ENCODE measurements around the gene PLCE1. TPM values are rescaled to one million over a fixed set of nuclear protein-coding genes. Genes with fewer than 3 reads are reported as not detected.
A peak's percentile ranks its signal among the peaks of the same experiment; 100 is the strongest.

The PLCE1 gene
- total and polyA plus RNA-seq, 2 of the 4 experiments (the other 2 are of a cell fraction) = 2.2 to 4.5 TPM

DNA sequence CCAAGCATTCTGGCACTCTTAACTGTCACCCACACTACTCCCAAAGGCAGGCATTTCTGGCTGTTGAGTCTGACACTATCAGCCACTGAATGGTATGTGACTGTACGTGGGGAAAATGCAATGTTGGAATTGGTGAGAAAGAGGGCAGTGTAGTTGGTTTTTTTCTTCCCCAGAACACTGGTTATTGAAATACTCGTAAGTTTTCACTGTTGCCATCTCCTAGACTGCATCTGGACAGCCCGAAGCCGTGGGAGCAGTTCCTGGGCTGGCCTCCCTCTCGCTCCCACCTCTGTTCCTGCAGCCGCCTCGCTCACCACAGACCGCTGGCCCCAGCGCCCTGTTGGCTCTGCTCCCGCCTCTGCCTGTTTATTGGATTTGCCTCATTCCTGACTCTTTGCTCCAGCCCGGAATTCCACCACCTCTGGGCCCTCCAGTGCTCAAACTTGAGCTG, 5.7 kb downstream of the PLCE1 start:
- Histone ChIP-seq H3K4me3 (ENCODE audit: insufficient read depth, low read depth, low read length) (no peak overlapping the region), H3K23ac (ENCODE audit: low read depth, low read length) (no peak overlapping the region)

More for the DNA sequence above, 5.7 kb downstream of the PLCE1 start:
- H3K18ac ChIP-seq (ENCODE audit: low read depth, low read length) = no peak overlapping the region
- no peak overlapping the region for H3K14ac ChIP-seq (replicated peaks; ENCODE audit: low read depth, low read length)
- peak; percentile 76 for ATAC-seq (ENCODE audit: low read depth)
- no peak overlapping the region for H2BK120ac ChIP-seq (ENCODE audit: low read depth, low read length)
- no peaks in the 10 kb centered on the region; the same call in none of the 2 replicates for H3K4me1 ChIP-seq (ENCODE audit: control insufficient read depth, insufficient read depth, low read length)
- dilution Hi-C loops (cut with HindIII; ENCODE audit: low sequenced_read_pairs, unreplicated experiment) (no loop called here), intact Hi-C loops (cut with micrococcal nuclease) (loop anchor here (10.0 kb wide), 2 partner anchors 205 to 315 kb away; no protein-coding TSS in a partner anchor), in situ Hi-C loops (cut with MboI; ENCODE audit: low sequenced_read_pairs) (no loop called here)
- no peak overlapping the region for H3K9ac ChIP-seq (ENCODE audit: low read depth, low read length)
- H3K9me1 ChIP-seq (ENCODE audit: insufficient read depth, low read length) = peaks cover 2% of the 10 kb centered on the region; the same call in 1 of the 2 replicates
- H4K20me1 ChIP-seq (ENCODE audit: insufficient read depth, low read length) = no peaks in the 10 kb centered on the region
- no peak overlapping the region for H2BK15ac ChIP-seq (ENCODE audit: low read depth, low read length)
- no peak overlapping the region for H4K8ac ChIP-seq (ENCODE audit: low read depth in 2 of 2, low read length in 2 of 2)
- no peak overlapping the region for H2BK5ac ChIP-seq (ENCODE audit: low read depth, low read length, poor library complexity, severe bottlenecking)
- peak; percentile 63 for DNase-seq
- WGBS, 2 experiments (ENCODE audit: extremely low coverage in 2 of 2, insufficient read length in 1 of 2) = no CpG with 5 or more reads among the region's 11 CpGs
- no peak overlapping the region for H3K56ac ChIP-seq (ENCODE audit: extremely low read depth, insufficient read depth, low read length)
- H2AFZ ChIP-seq (replicated peaks; ENCODE audit: low read length, poor library complexity) = peak overlapping the region; percentile 76
- BruUV-seq (replicated peaks) = no TSS peak
- POLR2A ChIA-PET (ENCODE audit: unreplicated experiment) = no interaction called here
- H3K36me3 ChIP-seq (ENCODE audit: control insufficient read depth, insufficient read depth, low read length) = no peaks in the 10 kb centered on the region
- H4K5ac ChIP-seq (ENCODE audit: low read depth, low read length) = no peak overlapping the region
- no peak overlapping the region for H3K4ac ChIP-seq (ENCODE audit: low read depth, low read length)
- TF ChIP-seq SMC3 (IDR thresholded peaks at IDR 0.05; ENCODE audit: low read depth, low read length) = 0 out of 2 replicates have a peak, but pooled peaks have one; percentile 1
- TF ChIP-seq RFX5 (IDR thresholded peaks at IDR 0.05; ENCODE audit: low read depth, low read length) = no peak
- H3K79me1 ChIP-seq (ENCODE audit: low read depth in 1 of 2, low read length in 2 of 2) = no peaks in the 10 kb centered on the region
- H3K27me3 ChIP-seq (ENCODE audit: control insufficient read depth, insufficient read depth, low read length) = peaks cover 2% of the 10 kb centered on the region; the same call in 1 of the 2 replicates
- H2BK20ac ChIP-seq (ENCODE audit: low read depth, low read length) = no peak overlapping the region
- CTCF ChIA-PET = no interaction called here
- H2AK9ac ChIP-seq (replicated peaks; ENCODE audit: low read depth, low read length, poor library complexity) = no peak overlapping the region
- H4K91ac ChIP-seq (ENCODE audit: insufficient read depth, low read depth, low read length) = no peak overlapping the region
- no peak overlapping the region for H3K27ac ChIP-seq (ENCODE audit: insufficient read depth, low read length)
- no peak overlapping the region for H2AK5ac ChIP-seq (ENCODE audit: low read depth, low read length)
- H3K4me2 ChIP-seq (ENCODE audit: low read depth, low read length) = peak overlapping the region; percentile 46; the same call in 1 of the 2 replicates
- no peaks in the 10 kb centered on the region for H3K9me3 ChIP-seq (ENCODE audit: control insufficient read depth, insufficient read depth, low read length)
